Fibroblast of the aortic adventitia (primary cell): ENCODE measurements around the gene RHEX. TPM values are rescaled to one million over a fixed set of nuclear protein-coding genes. Genes with fewer than 3 reads are reported as not detected.
"Not testable (repeated sequence)": the region's sequence is repeated elsewhere in the genome, so short reads cannot be mapped to it uniquely, and the experiment has no call there.

ENCODE experiments used
- DNase-seq: peaks from one replicate; pipeline ENCODE4 v3.0.0-alpha.2; 2010; ENCODE audit warnings: low read depth
- H3K4me3 ChIP-seq: 2 replicates; pipeline ENCODE4 v1.5.1; 2011; ENCODE audit warnings: low read depth, mild to moderate bottlenecking, control low read depth, low read length, moderate library complexity
- total RNA-seq: library from RNA; depleted of rRNA; stranded (reverse); fragments of >200 nt; gene quantifications from 2 replicates; pipeline ENCODE4 v1.2.3, GENCODE V29; 2012; ENCODE audit warnings: low replicate concordance
- TF ChIP-seq, protein P1 (sequence below): IDR thresholded peaks from 2 replicates; pipeline ENCODE4 v1.5.1; 2011; ENCODE audit warnings: mild to moderate bottlenecking, low read length, control low read depth, inconsistent platforms; ENCODE audit not compliant: insufficient read depth

RHEX gene
- total RNA-seq, 1 donor: not detected

DNA sequence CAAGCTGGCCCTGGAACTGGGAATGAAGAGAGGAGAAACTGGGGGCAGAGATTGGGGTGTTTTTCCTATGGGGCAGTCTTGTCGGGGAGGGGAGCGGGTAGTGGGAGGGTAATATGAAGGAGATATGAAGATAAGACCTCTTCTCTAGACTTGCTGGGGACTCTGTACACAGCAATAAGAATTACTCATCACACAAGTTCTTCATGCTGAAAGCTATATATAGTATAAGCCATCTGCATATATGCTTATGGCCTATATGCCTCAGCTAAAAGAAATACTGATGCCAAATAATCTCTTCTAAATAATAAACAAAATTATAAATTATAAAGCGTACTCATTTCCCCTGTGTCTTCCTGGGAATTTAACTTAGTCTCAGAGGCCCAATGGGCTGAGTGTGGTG lies 7.9 kb downstream of the RHEX start:
- TF ChIP-seq, protein P1, sequence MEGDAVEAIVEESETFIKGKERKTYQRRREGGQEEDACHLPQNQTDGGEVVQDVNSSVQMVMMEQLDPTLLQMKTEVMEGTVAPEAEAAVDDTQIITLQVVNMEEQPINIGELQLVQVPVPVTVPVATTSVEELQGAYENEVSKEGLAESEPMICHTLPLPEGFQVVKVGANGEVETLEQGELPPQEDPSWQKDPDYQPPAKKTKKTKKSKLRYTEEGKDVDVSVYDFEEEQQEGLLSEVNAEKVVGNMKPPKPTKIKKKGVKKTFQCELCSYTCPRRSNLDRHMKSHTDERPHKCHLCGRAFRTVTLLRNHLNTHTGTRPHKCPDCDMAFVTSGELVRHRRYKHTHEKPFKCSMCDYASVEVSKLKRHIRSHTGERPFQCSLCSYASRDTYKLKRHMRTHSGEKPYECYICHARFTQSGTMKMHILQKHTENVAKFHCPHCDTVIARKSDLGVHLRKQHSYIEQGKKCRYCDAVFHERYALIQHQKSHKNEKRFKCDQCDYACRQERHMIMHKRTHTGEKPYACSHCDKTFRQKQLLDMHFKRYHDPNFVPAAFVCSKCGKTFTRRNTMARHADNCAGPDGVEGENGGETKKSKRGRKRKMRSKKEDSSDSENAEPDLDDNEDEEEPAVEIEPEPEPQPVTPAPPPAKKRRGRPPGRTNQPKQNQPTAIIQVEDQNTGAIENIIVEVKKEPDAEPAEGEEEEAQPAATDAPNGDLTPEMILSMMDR: no peak
- H3K4me3 ChIP-seq: no peak overlapping the region
- no peak for DNase-seq

DNA sequence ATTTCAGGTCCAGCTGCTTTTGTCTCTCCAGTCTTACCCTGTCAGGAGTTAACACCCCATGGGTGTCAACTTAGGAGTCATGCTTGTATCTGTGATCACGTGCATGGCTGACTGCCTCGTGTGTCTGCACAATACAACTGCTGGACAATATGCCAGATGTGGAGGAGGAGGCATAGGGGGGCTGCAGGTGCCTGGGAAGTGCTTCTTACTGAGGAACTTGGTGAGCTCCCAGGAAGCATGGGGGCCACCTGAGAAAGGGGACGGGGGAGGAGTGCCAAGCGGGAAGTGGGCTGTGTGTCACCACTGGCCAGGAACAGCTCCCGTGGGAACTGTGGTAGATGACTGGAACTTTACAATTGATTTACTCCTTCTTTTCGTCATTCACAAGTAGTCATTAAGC lies 9.5 kb downstream of the RHEX start:
- DNase-seq: no peak
- TF ChIP-seq, protein P1: no peak
- H3K4me3 ChIP-seq: no peak overlapping the region

DNA sequence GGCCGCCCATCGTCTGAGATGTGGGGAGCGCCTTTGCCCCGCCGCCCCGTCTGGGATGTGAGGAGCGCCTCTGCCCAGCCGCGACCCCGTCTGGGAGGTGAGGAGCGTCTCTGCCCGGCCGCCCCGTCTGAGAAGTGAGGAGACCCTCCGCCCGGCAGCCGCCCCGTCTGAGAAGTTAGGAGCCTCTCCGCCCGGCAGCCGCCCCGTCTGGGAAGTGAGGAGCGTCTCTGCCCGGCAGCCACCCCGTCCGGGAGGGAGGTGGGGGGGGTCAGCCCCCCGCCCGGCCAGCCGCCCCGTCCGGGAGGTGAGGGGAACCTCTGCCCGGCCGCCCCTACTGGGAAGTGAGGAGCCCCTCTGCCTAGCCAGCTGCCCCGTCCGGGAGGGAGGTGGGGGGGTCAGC lies 11.0 kb downstream of the RHEX start:
- H3K4me3 ChIP-seq, DNase-seq: not testable (repeated sequence)

DNA sequence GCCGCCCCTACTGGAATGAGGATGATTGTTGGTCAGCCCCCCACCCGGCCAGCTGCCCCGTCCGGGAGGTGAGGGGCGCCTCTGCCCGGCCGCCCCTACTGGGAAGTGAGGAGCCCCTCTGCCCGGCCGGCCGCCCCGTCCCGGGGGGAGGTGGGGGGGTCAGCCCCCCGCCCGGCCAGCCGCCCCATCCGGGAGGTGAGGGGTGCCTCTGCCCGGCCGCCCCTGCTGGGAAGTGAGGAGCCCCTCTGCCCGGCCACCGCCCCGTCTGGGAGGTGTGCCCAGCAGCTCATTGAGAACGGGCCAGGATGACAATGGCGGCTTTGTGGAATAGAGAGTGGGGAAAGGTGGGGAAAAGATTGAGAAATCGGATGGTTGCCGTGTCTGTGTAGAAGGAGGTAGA lies 11.5 kb downstream of the RHEX start:
- H3K4me3 ChIP-seq: not testable (repeated sequence)

DNA sequence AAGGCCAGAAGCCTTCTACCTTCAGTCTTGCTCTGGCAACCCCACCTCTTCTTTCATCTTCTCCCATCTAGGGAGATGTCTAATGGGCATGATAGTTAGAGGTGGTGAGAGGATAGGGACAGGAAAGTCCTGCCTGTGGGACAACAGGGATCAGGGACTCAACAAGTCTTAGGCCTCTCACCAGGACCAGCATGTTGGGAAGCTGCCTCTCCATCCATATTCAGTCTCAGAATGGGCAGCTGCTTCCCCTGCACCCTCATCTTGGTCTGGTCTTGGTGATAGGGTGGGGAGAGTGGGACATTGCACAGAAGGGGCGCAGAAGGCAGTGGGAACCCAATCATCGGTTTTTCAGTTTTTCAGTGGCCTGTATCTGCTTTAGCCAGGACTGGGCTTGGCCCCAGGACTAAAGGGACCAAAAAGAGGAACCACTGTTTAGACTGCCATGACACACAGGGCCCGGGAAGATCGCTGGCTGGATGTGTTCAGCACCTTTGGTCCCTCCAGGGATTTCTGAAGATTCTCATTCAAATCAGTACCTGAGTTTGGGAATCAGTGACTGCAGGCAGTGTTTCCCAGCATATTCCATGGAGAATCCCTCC lies 12.7 kb downstream of the RHEX start:
- no peak for DNase-seq
- H3K4me3 ChIP-seq: no peak overlapping the region
- TF ChIP-seq, protein P1: no peak

More for the DNA sequence above, 11.5 kb downstream of the RHEX start:
- not testable (repeated sequence) for DNase-seq

DNA sequence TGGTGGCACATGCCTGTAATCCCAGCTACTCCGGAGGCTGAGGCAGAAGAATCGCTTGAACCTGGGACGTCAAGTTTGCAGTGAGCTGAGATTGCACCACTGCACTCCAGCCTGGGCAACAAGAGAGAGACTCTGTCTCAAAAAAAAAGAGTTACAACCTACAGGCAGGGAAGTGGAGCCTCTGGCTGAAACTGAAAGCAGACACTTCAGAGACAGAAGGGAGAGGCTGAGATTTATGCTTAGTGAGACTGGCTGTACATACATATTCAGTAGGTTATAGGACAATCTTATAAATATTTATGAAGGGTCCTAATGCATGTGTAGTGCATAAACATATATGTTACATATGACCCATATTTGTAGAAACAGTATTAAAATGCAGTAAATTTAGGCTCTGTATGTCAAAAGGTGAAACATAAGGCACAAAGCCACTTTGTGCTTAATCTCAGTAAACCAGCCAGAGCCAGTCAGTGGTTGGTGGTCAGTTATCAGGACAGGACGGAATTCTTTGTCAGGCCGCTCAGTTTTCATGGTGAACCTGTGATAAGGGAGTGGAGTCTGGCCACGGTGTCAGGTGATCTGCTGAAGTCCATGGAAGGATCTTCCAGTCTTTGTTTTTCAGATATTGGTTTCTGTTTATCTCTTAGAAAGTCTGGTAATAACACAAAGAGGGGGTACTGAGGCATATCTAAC lies 13.7 kb downstream of the RHEX start:
- TF ChIP-seq, protein P1: no peak

DNA sequence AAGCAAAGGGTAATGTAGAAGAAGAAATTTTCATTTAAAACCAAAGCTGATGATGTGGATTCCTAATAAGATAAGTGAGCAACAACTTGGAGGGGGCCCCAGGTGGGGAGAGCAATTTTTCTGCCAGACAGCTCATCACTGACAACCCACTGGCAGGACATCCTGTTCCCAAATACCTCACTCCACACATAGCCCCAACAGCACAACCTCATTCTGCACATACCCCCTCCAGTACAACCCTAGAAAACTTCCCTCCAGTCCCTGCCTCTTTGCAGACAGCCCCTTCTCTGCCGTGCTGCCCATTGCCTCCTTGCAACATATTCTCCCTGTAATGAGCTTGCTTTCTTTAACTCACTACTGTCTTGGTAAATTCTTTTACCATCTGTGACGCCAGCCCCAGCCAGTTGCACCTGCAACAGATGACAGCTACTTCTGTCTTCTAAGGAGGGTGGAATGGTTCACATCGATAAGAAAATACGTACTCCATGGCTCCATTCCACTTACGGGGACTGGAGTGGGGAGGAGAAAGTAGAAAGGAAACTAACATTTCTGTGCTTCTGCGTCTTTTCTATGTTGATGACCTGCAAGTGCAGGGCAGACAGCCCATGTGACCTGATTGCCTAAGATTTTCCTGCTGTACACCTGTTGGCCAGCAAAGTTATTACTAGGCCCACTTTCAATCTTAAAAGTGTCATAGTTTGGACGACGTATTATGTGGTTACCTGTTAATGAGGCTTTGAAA lies 14.7 kb downstream of the RHEX start:
- TF ChIP-seq, protein P1: no peak
- DNase-seq: no peak
- no peak overlapping the region for H3K4me3 ChIP-seq

More for the DNA sequence above, 13.7 kb downstream of the RHEX start:
- DNase-seq: no peak
- H3K4me3 ChIP-seq: no peak overlapping the region
